Astrocyte of the spinal cord (primary cell): ENCODE data around the gene RBM47.

Source experiments
- DNase-seq: peaks from one replicate; pipeline ENCODE4 v3.0.0; 2011; ENCODE audit warnings: low read depth, low spot score
- H3K4me3 ChIP-seq: 2 replicates; pipeline ENCODE4 v1.5.1; 2011; ENCODE audit warnings: low read depth, mild to moderate bottlenecking, low read length, moderate library complexity
- in situ Hi-C: cut with HindIII; loops from 2 replicates; pipeline ENCODE4 v1.10.0; 2017; ENCODE audit warnings: low sequenced_read_pairs
- TF ChIP-seq, protein P1 (sequence below): IDR thresholded peaks from 2 replicates; pipeline ENCODE4 v1.5.1; 2012; ENCODE audit warnings: low read depth, mild to moderate bottlenecking, low read length, inconsistent platforms

RBM47 gene

DNA sequence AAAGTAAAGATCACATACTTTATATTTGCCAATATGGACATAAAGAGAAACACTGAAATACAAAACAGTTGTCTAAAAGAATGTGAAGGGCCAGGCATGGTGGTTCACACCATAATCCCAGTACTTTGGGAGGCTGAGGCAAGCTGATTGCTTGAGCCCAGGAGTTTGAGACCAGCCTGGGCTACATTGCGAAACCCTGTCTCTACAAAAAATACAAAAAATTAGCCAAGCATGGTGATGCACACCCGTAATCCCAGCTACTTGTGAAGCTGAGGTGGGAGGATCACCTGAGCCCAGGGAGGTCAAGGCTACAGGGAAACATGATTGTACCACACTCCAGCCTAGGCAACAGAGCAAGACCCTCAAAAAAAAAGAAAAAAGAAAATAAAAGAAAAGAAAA lies 11.8 kb downstream of the RBM47 start:
- no peak overlapping the region for H3K4me3 ChIP-seq
- TF ChIP-seq, protein P1, sequence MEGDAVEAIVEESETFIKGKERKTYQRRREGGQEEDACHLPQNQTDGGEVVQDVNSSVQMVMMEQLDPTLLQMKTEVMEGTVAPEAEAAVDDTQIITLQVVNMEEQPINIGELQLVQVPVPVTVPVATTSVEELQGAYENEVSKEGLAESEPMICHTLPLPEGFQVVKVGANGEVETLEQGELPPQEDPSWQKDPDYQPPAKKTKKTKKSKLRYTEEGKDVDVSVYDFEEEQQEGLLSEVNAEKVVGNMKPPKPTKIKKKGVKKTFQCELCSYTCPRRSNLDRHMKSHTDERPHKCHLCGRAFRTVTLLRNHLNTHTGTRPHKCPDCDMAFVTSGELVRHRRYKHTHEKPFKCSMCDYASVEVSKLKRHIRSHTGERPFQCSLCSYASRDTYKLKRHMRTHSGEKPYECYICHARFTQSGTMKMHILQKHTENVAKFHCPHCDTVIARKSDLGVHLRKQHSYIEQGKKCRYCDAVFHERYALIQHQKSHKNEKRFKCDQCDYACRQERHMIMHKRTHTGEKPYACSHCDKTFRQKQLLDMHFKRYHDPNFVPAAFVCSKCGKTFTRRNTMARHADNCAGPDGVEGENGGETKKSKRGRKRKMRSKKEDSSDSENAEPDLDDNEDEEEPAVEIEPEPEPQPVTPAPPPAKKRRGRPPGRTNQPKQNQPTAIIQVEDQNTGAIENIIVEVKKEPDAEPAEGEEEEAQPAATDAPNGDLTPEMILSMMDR, result no peak
- DNase-seq, result no peak
- in situ Hi-C loops, result no loop called here

DNA sequence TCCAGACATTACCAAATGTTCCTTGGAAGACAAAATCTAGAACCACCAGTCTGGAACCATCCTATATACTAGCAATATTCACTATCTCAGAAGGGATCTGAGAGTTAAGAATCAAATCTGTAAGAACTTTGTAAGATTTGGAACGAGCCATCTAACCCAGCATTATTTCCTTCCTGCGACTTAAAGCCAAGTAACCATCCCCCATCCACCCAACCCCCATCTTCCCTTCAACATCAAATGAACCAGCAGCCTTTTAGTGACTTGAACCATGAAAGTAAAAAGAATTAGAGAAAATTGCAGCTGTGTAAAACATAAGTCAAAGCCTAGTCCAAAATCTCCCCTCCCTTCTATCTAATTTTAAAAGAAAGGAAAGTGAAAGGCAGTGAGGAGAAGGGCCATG lies 15.6 kb downstream of the RBM47 start:
- DNase-seq, result no peak
- in situ Hi-C loops, result no loop called here
- no peak overlapping the region for H3K4me3 ChIP-seq
- TF ChIP-seq, protein P1, result no peak

DNA sequence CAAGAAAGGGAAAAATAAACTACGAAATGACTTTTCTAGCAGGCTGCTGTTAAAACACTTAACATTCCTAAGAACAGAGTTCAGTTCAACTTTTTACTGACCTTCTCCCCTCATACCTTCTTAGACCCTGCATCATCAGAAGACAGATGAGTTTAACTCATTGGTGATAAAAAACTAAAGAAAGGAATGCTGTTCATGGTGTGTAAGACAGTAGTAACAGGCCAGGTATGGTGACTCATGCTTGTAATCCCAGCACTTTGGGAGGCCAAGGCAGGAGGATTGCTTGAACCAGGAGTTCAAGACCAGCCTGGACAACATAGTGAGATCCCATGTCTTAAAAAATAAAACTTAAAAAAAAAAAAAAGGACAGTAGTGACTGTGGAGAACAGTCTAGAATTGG lies 16.2 kb downstream of the RBM47 start:
- no peak overlapping the region for H3K4me3 ChIP-seq
- TF ChIP-seq, protein P1, result no peak
- in situ Hi-C loops, result no loop called here
- peak; percentile 59 for DNase-seq

DNA sequence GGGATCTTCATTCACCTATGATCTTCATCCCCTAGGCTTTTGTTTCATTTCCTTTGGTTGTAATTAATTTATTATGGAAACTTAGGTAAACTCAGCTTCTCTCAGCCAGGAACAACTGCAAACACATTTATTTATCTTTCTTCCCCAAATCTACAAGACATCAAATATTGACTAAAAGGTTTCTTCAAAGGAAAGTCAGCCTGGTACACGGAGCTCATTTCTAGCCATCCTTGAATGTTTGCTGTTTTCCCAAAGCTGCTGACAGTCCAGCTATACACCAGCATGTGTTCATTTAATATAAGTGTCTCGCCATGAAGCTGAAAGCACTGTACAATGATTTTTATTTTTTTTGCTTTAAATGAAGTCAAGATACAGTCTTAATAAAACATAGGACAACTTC lies 16.8 kb downstream of the RBM47 start:
- DNase-seq, result no peak
- in situ Hi-C loops, result no loop called here
- TF ChIP-seq, protein P1, result no peak

DNA sequence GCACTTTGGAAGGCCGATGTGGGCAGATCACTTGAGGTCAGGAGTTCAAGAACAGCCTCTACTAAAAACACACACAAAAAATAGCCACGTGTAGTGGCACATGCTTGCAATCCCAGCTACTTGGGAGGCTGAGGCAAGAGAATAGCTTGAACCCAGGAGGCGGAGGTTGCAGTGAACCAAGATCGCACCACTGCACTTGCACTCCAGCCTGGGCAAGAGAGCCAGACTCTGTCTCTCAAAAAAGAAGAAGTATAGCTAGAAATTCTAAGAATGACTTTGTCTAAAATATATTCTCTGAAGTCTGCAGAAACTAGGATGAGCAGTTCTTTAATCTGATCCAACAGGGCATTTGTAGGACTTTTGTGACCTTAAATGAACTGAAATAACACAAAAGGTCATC lies 17.4 kb downstream of the RBM47 start:
- in situ Hi-C loops, result no loop called here
- no peak overlapping the region for H3K4me3 ChIP-seq
- no peak for DNase-seq
- TF ChIP-seq, protein P1, result no peak

More for the DNA sequence above, 16.8 kb downstream of the RBM47 start:
- no peak overlapping the region for H3K4me3 ChIP-seq

DNA sequence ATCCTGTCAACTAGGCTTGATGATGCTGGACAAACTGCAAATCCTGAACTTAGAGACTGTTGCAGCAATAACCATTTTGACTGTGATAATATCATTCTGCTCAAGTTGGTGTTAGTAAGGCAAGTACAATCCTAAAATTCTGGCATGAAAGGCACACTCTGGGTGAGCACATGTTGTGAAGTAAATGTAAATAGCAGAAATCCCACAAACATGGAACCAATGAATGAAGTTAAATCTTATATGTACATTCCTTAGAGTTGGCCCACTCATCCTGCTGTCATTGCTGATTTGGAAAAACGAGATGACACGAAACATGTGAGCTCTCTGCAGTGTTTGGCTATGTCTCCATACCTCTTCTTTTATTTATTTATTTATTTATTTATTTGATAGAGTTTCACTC lies 21.0 kb downstream of the RBM47 start:
- TF ChIP-seq, protein P1, result no peak
- in situ Hi-C loops, result no loop called here
- H3K4me3 ChIP-seq, result no peak overlapping the region
- no peak for DNase-seq

DNA sequence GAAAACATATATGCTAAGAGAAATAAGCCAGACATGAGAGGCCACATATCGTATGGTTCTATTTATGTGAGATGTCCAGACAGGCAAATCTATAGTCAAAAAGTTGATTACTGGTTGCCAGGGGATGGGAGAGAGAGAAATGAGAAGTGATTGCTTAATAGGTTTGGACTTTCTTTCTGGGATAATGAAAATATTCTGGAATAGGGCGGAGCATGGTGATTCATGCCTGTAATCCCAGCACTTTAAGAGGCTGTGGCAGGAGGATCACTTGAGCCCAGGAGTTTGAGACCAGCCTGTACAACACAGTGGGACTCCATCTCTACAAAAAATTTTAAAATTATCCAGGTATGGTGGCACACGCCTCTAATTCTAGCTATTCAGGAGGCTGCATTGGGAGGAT lies 22.4 kb downstream of the RBM47 start:
- no peak overlapping the region for H3K4me3 ChIP-seq
- DNase-seq, result no peak
- TF ChIP-seq, protein P1, result no peak
- in situ Hi-C loops, result no loop called here
